HepG2 (cell line): ENCODE measurements around the gene APRT. TPM values are rescaled to one million over a fixed set of nuclear protein-coding genes. Genes with fewer than 3 reads are reported as not detected.

ENCODE experiments used
- AKAP8 ChIP-seq: sonication (generic); formaldehyde crosslinking; IDR thresholded peaks from 2 replicates; pipeline ENCODE4 v1.5.1; 2020; ENCODE audit warnings: mild to moderate bottlenecking, missing genetic modification reagents
- EHMT2 ChIP-seq: fragments of 200-600 bp; sonication (generic); IDR thresholded peaks from 2 replicates; pipeline ENCODE4 v1.7.0; 2017; ENCODE audit warnings: antibody characterized with exemption, low read depth, low read length, borderline replicate concordance
- HHEX ChIP-seq: IDR thresholded peaks from 2 replicates; pipeline ENCODE4 v1.6.1; 2016; ENCODE audit warnings: control low read depth
- IRX3 ChIP-seq: sonication (generic); formaldehyde crosslinking; IDR thresholded peaks from 2 replicates; pipeline ENCODE4 v1.8.1; 2023; ENCODE audit warnings: mild to moderate bottlenecking, low read depth, missing genetic modification reagents, borderline replicate concordance
- KDM1A ChIP-seq: IDR thresholded peaks from 2 replicates; pipeline ENCODE4 v1.6.1; 2016; ENCODE audit warnings: missing compliant biosample characterization
- MED8 ChIP-seq: sonication (generic); formaldehyde crosslinking; IDR thresholded peaks from 2 replicates; pipeline ENCODE4 v1.8.1; 2023; ENCODE audit warnings: mild to moderate bottlenecking, missing genetic modification reagents; ENCODE audit not compliant: insufficient replicate concordance
- NFIB ChIP-seq: sonication (generic); formaldehyde crosslinking; IDR thresholded peaks from 2 replicates; pipeline ENCODE4 v1.9.0; 2021; ENCODE audit warnings: missing genetic modification reagents, mild to moderate bottlenecking, borderline replicate concordance
- NPAS2 ChIP-seq: sonication (generic); formaldehyde crosslinking; IDR thresholded peaks from 2 replicates; pipeline ENCODE4 v1.8.0; 2022; ENCODE audit warnings: mild to moderate bottlenecking, missing genetic modification reagents, borderline replicate concordance
- ZNF550 ChIP-seq: sonication (generic); formaldehyde crosslinking; IDR thresholded peaks from 2 replicates; pipeline ENCODE4 v1.4.0; 2020; ENCODE audit warnings: mild to moderate bottlenecking, missing genetic modification reagents, borderline replicate concordance
- ZNF562 ChIP-seq: sonication (generic); formaldehyde crosslinking; IDR thresholded peaks from 2 replicates; pipeline ENCODE4 v1.8.0; 2022; ENCODE audit warnings: missing genetic modification reagents, borderline replicate concordance
- ZNF749 ChIP-seq: sonication (generic); formaldehyde crosslinking; IDR thresholded peaks from 2 replicates; pipeline ENCODE4 v1.8.0; 2022; ENCODE audit warnings: mild to moderate bottlenecking, missing genetic modification reagents, moderate library complexity, borderline replicate concordance
- ZNF878 ChIP-seq: sonication (generic); formaldehyde crosslinking; IDR thresholded peaks from 2 replicates; pipeline ENCODE4 v1.8.1; 2023; ENCODE audit warnings: mild to moderate bottlenecking, missing genetic modification reagents, moderate library complexity
- polyA plus RNA-seq, 8 experiments: library from polyadenylated mRNA; depleted of rRNA in 3 of 8; stranded (reverse) in 7 of 8; unstranded in 1 of 8; fragments of >200 nt; fragmentation: Illumina TruSeq in 4 of 8; extraction: Trizol in 4 of 8; gene quantifications; 2 replicates each; pipeline versions ENCODE4 v1.2.1 to v1.2.3, GENCODE V29; 2011 to 2016; ENCODE audit warnings: low read depth in 4 of 8, missing spikeins in 1 of 8, mixed read lengths in 1 of 8; ENCODE audit not compliant: insufficient read depth in 1 of 8
- total RNA-seq, 5 experiments: library from RNA; depleted of rRNA; stranded (reverse); fragments of >200 nt; fragmentation: Illumina TruSeq; extraction: Trizol; gene quantifications; 2 replicates each; pipeline ENCODE4 v1.2.3, GENCODE V29; 2016; ENCODE audit warnings: low read depth in 1 of 5
- TF ChIP-seq, protein P1 (sequence below): sonication (generic); formaldehyde crosslinking; IDR thresholded peaks from 2 replicates; pipeline ENCODE4 v1.4.0; 2020; ENCODE audit warnings: missing genetic modification reagents; ENCODE audit errors: not compliant biosample characterization
- TF ChIP-seq, protein P2 (sequence below): sonication (generic); formaldehyde crosslinking; IDR thresholded peaks from 2 replicates; pipeline ENCODE4 v1.4.0; 2020; ENCODE audit warnings: missing genetic modification reagents, mild to moderate bottlenecking, borderline replicate concordance
- TF ChIP-seq, protein P3 (sequence below): sonication (generic); formaldehyde crosslinking; IDR thresholded peaks from 2 replicates; pipeline ENCODE4 v1.4.0; 2020; ENCODE audit warnings: mild to moderate bottlenecking, missing genetic modification reagents
- TF ChIP-seq, protein P4 (sequence below): sonication (generic); formaldehyde crosslinking; IDR thresholded peaks from 2 replicates; pipeline ENCODE4 v1.4.0; 2020; ENCODE audit warnings: mild to moderate bottlenecking, missing genetic modification reagents
- TF ChIP-seq, protein P5 (sequence below): sonication (generic); formaldehyde crosslinking; IDR thresholded peaks from 2 replicates; pipeline ENCODE4 v1.5.0; 2020; ENCODE audit warnings: mild to moderate bottlenecking, low read depth, missing genetic modification reagents, borderline replicate concordance
- TF ChIP-seq, protein P6 (sequence below): sonication (generic); formaldehyde crosslinking; IDR thresholded peaks from 2 replicates; pipeline ENCODE4 v1.9.0; 2021; ENCODE audit warnings: missing genetic modification reagents, mild to moderate bottlenecking, borderline replicate concordance

The APRT gene
- total and polyA plus RNA-seq, 2 of the 13 experiments (the other 11 are each of a cell fraction or from before 2014, with no cell fraction given): 155 to 242 TPM

DNA sequence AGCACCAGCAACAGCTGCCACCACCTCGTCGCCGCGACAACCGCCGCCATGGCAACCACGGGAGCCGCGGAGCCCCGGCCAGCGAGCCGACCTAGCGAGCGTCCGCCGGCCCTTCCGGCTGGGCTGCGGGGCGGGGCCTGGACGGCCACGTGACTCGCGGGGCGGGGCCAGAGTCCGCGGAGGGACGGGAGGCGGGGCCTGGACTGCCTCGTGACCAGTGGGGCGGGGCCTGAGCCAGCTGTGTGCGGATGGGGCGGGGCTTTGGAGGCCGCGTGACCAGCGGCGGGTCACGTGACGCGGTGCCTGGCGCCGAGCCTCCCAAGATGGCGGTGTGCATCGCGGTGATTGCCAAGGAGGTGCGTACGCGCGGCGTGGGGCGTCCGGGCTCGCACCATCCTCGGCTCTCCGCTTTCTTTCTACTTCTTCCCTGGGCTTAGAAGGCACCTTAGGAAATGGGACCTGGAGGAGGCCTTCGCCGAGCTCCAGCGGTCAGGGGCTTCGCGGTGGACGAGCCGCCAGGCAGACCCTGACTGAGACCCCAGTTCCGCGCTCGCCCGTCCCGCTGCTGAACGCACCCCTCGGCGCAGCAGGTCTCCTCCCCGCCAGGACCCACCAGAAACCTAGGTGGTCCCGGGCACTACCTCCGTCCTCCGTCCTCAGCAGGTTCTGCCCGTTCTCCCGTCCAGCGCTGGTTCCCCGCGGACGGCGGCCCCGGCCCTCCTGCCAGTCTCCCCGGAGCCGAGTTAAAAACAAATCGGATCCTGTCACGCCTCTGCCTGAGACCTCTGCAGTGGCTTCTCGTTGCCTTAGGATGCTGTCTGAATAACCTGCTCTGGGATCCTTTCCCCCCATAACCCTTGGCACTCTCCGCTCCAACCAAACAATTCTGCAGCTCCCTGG, 45.4 kb upstream of the APRT start, which contains the start of the genes GALNS and TRAPPC2L (continued):
- TF ChIP-seq NPAS2 (CRISPR knock-in tag) (no peak), ZNF562 (CRISPR knock-in tag) (no peak), NFIB (no peak), MED8 (CRISPR knock-in tag) (peak; percentile 66), AKAP8 (CRISPR knock-in tag) (peak; percentile 77; the same call in 1 of the 2 replicates), IRX3 (CRISPR knock-in tag) (no peak), EHMT2 (no peak), HHEX (CRISPR knock-in tag) (peak; percentile 6; the same call in 1 of the 2 replicates), ZNF550 (CRISPR knock-in tag) (no peak), ZNF749 (CRISPR knock-in tag) (0 out of 2 replicates have a peak, but pooled peaks have one; percentile 76), KDM1A (CRISPR knock-in tag) (no peak), ZNF878 (no peak)
- TF ChIP-seq, protein P1, sequence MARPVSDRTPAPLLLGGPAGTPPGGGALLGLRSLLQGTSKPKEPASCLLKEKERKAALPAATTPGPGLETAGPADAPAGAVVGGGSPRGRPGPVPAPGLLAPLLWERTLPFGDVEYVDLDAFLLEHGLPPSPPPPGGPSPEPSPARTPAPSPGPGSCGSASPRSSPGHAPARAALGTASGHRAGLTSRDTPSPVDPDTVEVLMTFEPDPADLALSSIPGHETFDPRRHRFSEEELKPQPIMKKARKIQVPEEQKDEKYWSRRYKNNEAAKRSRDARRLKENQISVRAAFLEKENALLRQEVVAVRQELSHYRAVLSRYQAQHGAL (CRISPR knock-in tag): no peak
- TF ChIP-seq, protein P2, sequence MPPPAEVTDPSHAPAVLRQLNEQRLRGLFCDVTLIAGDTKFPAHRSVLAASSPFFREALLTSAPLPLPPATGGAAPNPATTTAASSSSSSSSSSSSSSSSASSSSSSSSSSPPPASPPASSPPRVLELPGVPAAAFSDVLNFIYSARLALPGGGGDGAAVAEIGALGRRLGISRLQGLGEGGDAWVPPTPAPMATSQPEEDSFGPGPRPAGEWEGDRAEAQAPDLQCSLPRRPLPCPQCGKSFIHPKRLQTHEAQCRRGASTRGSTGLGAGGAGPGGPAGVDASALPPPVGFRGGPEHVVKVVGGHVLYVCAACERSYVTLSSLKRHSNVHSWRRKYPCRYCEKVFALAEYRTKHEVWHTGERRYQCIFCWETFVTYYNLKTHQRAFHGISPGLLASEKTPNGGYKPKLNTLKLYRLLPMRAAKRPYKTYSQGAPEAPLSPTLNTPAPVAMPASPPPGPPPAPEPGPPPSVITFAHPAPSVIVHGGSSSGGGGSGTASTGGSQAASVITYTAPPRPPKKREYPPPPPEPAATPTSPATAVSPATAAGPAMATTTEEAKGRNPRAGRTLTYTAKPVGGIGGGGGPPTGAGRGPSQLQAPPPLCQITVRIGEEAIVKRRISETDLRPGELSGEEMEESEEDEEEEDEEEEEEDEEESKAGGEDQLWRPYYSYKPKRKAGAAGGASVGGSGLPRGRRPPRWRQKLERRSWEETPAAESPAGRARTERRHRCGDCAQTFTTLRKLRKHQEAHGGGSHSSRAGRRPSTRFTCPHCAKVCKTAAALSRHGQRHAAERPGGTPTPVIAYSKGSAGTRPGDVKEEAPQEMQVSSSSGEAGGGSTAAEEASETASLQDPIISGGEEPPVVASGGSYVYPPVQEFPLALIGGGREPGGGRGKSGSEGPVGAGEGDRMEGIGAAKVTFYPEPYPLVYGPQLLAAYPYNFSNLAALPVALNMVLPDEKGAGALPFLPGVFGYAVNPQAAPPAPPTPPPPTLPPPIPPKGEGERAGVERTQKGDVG (CRISPR knock-in tag): peak; percentile 66; the same call in 1 of the 2 replicates
- TF ChIP-seq, protein P3, sequence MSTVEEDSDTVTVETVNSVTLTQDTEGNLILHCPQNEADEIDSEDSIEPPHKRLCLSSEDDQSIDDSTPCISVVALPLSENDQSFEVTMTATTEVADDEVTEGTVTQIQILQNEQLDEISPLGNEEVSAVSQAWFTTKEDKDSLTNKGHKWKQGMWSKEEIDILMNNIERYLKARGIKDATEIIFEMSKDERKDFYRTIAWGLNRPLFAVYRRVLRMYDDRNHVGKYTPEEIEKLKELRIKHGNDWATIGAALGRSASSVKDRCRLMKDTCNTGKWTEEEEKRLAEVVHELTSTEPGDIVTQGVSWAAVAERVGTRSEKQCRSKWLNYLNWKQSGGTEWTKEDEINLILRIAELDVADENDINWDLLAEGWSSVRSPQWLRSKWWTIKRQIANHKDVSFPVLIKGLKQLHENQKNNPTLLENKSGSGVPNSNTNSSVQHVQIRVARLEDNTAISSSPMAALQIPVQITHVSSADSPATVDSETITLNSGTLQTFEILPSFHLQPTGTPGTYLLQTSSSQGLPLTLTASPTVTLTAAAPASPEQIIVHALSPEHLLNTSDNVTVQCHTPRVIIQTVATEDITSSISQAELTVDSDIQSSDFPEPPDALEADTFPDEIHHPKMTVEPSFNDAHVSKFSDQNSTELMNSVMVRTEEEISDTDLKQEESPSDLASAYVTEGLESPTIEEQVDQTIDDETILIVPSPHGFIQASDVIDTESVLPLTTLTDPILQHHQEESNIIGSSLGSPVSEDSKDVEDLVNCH (CRISPR knock-in tag): peak; percentile 72; the same call in 1 of the 2 replicates
- TF ChIP-seq, protein P4, sequence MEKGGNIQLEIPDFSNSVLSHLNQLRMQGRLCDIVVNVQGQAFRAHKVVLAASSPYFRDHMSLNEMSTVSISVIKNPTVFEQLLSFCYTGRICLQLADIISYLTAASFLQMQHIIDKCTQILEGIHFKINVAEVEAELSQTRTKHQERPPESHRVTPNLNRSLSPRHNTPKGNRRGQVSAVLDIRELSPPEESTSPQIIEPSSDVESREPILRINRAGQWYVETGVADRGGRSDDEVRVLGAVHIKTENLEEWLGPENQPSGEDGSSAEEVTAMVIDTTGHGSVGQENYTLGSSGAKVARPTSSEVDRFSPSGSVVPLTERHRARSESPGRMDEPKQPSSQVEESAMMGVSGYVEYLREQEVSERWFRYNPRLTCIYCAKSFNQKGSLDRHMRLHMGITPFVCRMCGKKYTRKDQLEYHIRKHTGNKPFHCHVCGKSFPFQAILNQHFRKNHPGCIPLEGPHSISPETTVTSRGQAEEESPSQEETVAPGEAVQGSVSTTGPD (CRISPR knock-in tag): no peak
- TF ChIP-seq, protein P5, sequence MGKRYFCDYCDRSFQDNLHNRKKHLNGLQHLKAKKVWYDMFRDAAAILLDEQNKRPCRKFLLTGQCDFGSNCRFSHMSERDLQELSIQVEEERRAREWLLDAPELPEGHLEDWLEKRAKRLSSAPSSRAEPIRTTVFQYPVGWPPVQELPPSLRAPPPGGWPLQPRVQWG: no peak
- TF ChIP-seq, protein P6, sequence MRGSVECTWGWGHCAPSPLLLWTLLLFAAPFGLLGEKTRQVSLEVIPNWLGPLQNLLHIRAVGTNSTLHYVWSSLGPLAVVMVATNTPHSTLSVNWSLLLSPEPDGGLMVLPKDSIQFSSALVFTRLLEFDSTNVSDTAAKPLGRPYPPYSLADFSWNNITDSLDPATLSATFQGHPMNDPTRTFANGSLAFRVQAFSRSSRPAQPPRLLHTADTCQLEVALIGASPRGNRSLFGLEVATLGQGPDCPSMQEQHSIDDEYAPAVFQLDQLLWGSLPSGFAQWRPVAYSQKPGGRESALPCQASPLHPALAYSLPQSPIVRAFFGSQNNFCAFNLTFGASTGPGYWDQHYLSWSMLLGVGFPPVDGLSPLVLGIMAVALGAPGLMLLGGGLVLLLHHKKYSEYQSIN: no peak
